T-cell (primary cell): Measurements from ENCODE around the gene KSR2. TPM values are rescaled to one million over a fixed set of nuclear protein-coding genes. Genes with fewer than 3 reads are reported as not detected.

Experiments used
- ATAC-seq, 4 experiments: fragments of 200-7000 bp in 3 of 4; fragments of 150-1000 bp in 1 of 4; cut with Tn5 transposase; replicated peaks in 1 of 4; 1 replicate in 3 of 4; 2 replicates in 1 of 4; pipeline ENCODE4 v1.10.0; 2021; ENCODE audit warnings: moderate library complexity in 3 of 4, mild to moderate bottlenecking in 2 of 4, moderate number of reproducible peaks in 1 of 4
- CTCF ChIA-PET, 2 donors: fragments of 300-600 bp; sonication (Branson Sonifier 250); formaldehyde crosslinking; loops; one replicate each; lab custom pipeline; 2022; ENCODE audit warnings: antibody characterized with exemption in 2 of 2; lab: Charles Lee
- POLR2A ChIA-PET, 2 donors: fragments of 300-600 bp; sonication (Branson Sonifier 250); formaldehyde crosslinking; loops; one replicate each; lab custom pipeline; 2022; ENCODE audit warnings: antibody characterized with exemption in 2 of 2; lab: Charles Lee
- DNase-seq, 35 experiments: peaks; one replicate each; pipeline versions ENCODE4 v3.0.0 to v3.0.0-alpha.2; 2013 to 2023
- H3K27ac ChIP-seq: one replicate; pipeline ENCODE4 v1.5.1; 2013; ENCODE audit warnings: low read length
- H3K27me3 ChIP-seq, 2 experiments: replicated peaks in 1 of 2; 1 replicate in 1 of 2; 2 replicates in 1 of 2; pipeline versions ENCODE4 v1.6.1 to v1.7.0; 2013; ENCODE audit warnings: low read length in 1 of 2, mixed read lengths in 1 of 2; ENCODE audit not compliant: control insufficient read depth in 2 of 2, insufficient read depth in 2 of 2; ENCODE audit errors: extremely low read depth in 1 of 2
- H3K36me3 ChIP-seq, 2 donors: 1 replicate in 1 of 2; 2 replicates in 1 of 2; pipeline versions ENCODE4 v1.6.1 to v1.7.0; 2013; ENCODE audit warnings: low read length in 1 of 2; ENCODE audit not compliant: control insufficient read depth in 2 of 2, insufficient read depth in 1 of 2; ENCODE audit errors: extremely low read depth in 1 of 2
- H3K4me1 ChIP-seq, 2 experiments: 1 replicate in 1 of 2; 2 replicates in 1 of 2; pipeline versions ENCODE4 v1.6.1 to v1.7.0; 2013; ENCODE audit warnings: low read length in 2 of 2, mixed read lengths in 1 of 2; ENCODE audit not compliant: insufficient read depth in 2 of 2, control insufficient read depth in 1 of 2; ENCODE audit errors: extremely low read depth in 1 of 2
- H3K4me3 ChIP-seq, 2 donors: 1 replicate in 1 of 2; 2 replicates in 1 of 2; pipeline versions ENCODE4 v1.5.1 to v1.7.0; 2013; ENCODE audit warnings: mild to moderate bottlenecking in 2 of 2, low read length in 1 of 2, moderate library complexity in 1 of 2; ENCODE audit not compliant: control insufficient read depth in 1 of 2; ENCODE audit errors: extremely low read depth in 1 of 2
- H3K9me3 ChIP-seq: 2 replicates; pipeline ENCODE4 v1.7.0; 2013
- H3K27ac Mint-ChIP-seq, 2 donors: one replicate each; pipeline ENCODE4 v1.8.0; 2020 to 2021; ENCODE audit warnings: mild to moderate bottlenecking in 2 of 2, mixed read lengths in 2 of 2
- H3K27me3 Mint-ChIP-seq, 2 donors: one replicate each; pipeline ENCODE4 v1.8.0; 2021 to 2022; ENCODE audit warnings: mixed read lengths in 2 of 2
- H3K36me3 Mint-ChIP-seq: one replicate; pipeline ENCODE4 v1.8.0; 2021; ENCODE audit warnings: mixed read lengths
- H3K4me1 Mint-ChIP-seq, 3 donors: one replicate each; pipeline ENCODE4 v1.8.0; 2020 to 2022; ENCODE audit warnings: mixed read lengths in 3 of 3, mild to moderate bottlenecking in 1 of 3
- H3K4me3 Mint-ChIP-seq, 3 donors: one replicate each; pipeline ENCODE4 v1.8.0; 2020 to 2022; ENCODE audit warnings: mild to moderate bottlenecking in 3 of 3, mixed read lengths in 3 of 3, moderate library complexity in 3 of 3
- H3K9me3 Mint-ChIP-seq, 3 donors: one replicate each; pipeline ENCODE4 v1.8.0; 2020 to 2022; ENCODE audit warnings: mixed read lengths in 3 of 3
- WGBS: methylation state at CpG from one replicate; pipeline ENCODE4 v1.1.5; 2013; ENCODE audit warnings: missing lambda C conversion rate; ENCODE audit not compliant: insufficient coverage; 5-methylcytosine and 5-hydroxymethylcytosine counted together
- total RNA-seq, 35 experiments: library from RNA in 6 of 35; stranded (reverse) in 6 of 35; fragments of 120-200 nt in 1 of 35; gene quantifications; one replicate each; pipeline versions ENCODE4 v1.2.1 to v1.2.4 and lab custom pipeline; 2013 to 2026

The KSR2 gene
- total RNA-seq, 5 donors from 2014 or later (not counting 1 experiment from before 2014, with no cell fraction given), result 0.03 to 0.10 (median 0.06) TPM

DNA sequence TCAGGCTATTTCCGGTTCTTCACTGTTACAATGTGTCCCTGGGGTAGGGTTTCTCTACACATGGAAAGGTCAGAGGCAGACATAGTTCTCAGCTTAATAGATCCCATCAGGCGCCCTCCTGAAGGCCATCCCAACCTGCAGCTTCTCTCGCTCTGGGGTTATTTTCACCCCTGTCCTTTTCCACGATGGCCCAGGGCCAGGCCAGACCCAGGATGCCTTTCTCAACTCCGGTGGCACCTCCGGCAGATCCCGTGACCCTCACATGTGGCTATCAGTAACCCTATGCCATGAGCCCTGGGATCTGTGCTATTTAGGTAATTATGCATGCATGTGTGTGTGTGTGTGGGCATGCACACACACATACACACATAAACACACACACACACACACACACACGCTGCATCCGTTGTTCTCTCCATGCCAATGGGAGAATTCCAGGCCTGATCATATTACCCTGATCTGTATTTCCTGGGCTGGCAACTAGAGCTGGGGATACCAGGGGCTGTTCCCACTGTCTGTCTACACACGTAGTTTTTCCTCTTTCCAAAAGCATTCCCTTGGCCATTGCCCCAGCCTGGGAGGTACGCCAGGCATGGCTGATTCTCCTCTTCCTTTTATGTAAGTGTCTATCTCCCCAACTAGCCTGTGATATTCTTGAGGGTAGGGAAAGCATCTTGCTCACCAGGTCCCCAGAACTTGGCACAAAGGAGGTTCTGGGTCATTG, 556.2 kb downstream of the KSR2 start:
- CTCF ChIA-PET, result no interaction called here
- Histone ChIP-seq H3K4me3 (no peak overlapping the region), H3K4me1 (no peaks in the 10 kb centered on the region), H3K27me3 (peaks cover 0 to 4% of the 10 kb centered on the region in 2 experiments), H3K9me3 (no peaks in the 10 kb centered on the region), H3K36me3 (no peaks in the 10 kb centered on the region), H3K27ac (no peak overlapping the region)
- DNase-seq (no peak), ATAC-seq (no peak)
- peaks cover 4 to 7% of the 10 kb centered on the region in 2 donors for H3K27me3 Mint-ChIP-seq
- H3K27ac Mint-ChIP-seq, result no peak overlapping the region
- POLR2A ChIA-PET, result no interaction called here
- no peaks in the 10 kb centered on the region for H3K4me1 Mint-ChIP-seq
- H3K36me3 Mint-ChIP-seq, result no peaks in the 10 kb centered on the region
- H3K9me3 Mint-ChIP-seq, result peaks cover 0 to 12% (median 0%) of the 10 kb centered on the region in 3 donors
- H3K4me3 Mint-ChIP-seq, result no peak overlapping the region
- WGBS, result 87% methylated on average over 7 of the region's 11 CpGs

GRCh38 chr12:117409286-117409685, 559.5 kb downstream of the KSR2 start:
- peaks cover 0 to 14% (median 2%) of the 10 kb centered on the region in 3 donors for H3K9me3 Mint-ChIP-seq
- peaks cover 5 to 11% of the 10 kb centered on the region in 2 donors for H3K27me3 Mint-ChIP-seq
- Histone ChIP-seq H3K4me3 (no peak overlapping the region), H3K27ac (no peak overlapping the region), H3K9me3 (no peaks in the 10 kb centered on the region), H3K36me3 (no peaks in the 10 kb centered on the region), H3K27me3 (no peaks in the 10 kb centered on the region), H3K4me1 (no peaks in the 10 kb centered on the region)
- ChIA-PET POLR2A (no interaction called here), CTCF (no interaction called here)
- DNase-seq (no peak), ATAC-seq (no peak)
- no peaks in the 10 kb centered on the region for H3K36me3 Mint-ChIP-seq
- no peaks in the 10 kb centered on the region for H3K4me1 Mint-ChIP-seq
- no peak overlapping the region for H3K27ac Mint-ChIP-seq
- no peak overlapping the region for H3K4me3 Mint-ChIP-seq

DNA sequence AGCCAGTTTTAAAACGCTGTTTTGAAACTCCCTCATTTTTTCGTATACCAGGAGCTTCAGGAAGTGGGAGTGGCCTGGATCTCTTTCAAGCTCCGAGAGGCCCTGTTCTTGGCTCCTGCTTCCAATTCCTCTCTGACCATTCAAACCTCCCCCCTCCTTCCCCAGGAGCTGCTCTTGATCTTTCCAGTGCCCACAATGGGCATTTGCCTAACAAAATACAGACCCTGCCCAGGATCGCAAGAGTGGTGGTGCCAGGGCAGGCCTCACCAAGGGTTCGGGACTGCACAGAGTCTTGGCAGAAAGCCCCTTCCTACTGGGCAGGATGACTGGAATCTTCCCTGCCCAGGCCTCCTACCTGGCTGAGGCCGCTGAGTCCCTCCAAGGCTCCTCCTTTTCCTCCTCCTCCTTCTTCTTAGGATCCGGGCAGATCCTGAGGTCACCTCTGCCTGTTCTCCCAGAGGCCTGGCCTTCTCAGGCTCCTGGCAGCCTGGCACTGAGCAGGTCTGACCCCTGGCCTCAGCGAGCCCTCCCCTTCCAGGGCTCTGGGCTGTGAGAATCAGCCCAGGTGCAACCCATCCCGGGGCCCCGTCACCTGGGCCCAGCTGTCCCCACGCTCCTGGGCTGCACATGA, 560.5 kb downstream of the KSR2 start:
- DNase-seq, result no peak
- WGBS, result 57% methylated on average over 7 of the region's 11 CpGs

GRCh38 chr12:117404940-117405339, 563.9 kb downstream of the KSR2 start:
- WGBS, result no CpG with 5 or more reads among the region's 7 CpGs
- H3K4me1 Mint-ChIP-seq, result no peaks in the 10 kb centered on the region
- no peaks in the 10 kb centered on the region for H3K36me3 Mint-ChIP-seq
- Histone ChIP-seq H3K27ac (no peak overlapping the region), H3K4me1 (no peaks in the 10 kb centered on the region), H3K27me3 (no peaks in the 10 kb centered on the region), H3K9me3 (no peaks in the 10 kb centered on the region), H3K4me3 (no peak overlapping the region), H3K36me3 (no peaks in the 10 kb centered on the region)
- POLR2A ChIA-PET, result no interaction called here
- no peak overlapping the region for H3K27ac Mint-ChIP-seq
- ATAC-seq, result no peak
- DNase-seq, result no peak
- H3K27me3 Mint-ChIP-seq, result peaks cover 3 to 8% of the 10 kb centered on the region in 2 donors
- no peak overlapping the region for H3K4me3 Mint-ChIP-seq
- H3K9me3 Mint-ChIP-seq, result peaks cover 2 to 13% (median 11%) of the 10 kb centered on the region in 3 donors
- CTCF ChIA-PET, result no interaction called here

More for the DNA sequence above, 560.5 kb downstream of the KSR2 start:
- H3K27ac Mint-ChIP-seq, result no peak overlapping the region
- no peaks in the 10 kb centered on the region for H3K4me1 ChIP-seq
- H3K4me1 Mint-ChIP-seq, result no peaks in the 10 kb centered on the region
- H3K4me3 ChIP-seq, result no peak overlapping the region
- no peak overlapping the region for H3K27ac ChIP-seq
- no peak overlapping the region for H3K4me3 Mint-ChIP-seq
- ChIA-PET CTCF (no interaction called here), POLR2A (no interaction called here)
- H3K9me3 Mint-ChIP-seq, result peaks cover 0 to 7% (median 2%) of the 10 kb centered on the region in 3 donors
- no peak for ATAC-seq
- no peaks in the 10 kb centered on the region for H3K36me3 ChIP-seq
- H3K36me3 Mint-ChIP-seq, result no peaks in the 10 kb centered on the region
- H3K9me3 ChIP-seq, result no peaks in the 10 kb centered on the region
- no peaks in the 10 kb centered on the region for H3K27me3 ChIP-seq
- H3K27me3 Mint-ChIP-seq, result peaks cover 3 to 7% of the 10 kb centered on the region in 2 donors

DNA sequence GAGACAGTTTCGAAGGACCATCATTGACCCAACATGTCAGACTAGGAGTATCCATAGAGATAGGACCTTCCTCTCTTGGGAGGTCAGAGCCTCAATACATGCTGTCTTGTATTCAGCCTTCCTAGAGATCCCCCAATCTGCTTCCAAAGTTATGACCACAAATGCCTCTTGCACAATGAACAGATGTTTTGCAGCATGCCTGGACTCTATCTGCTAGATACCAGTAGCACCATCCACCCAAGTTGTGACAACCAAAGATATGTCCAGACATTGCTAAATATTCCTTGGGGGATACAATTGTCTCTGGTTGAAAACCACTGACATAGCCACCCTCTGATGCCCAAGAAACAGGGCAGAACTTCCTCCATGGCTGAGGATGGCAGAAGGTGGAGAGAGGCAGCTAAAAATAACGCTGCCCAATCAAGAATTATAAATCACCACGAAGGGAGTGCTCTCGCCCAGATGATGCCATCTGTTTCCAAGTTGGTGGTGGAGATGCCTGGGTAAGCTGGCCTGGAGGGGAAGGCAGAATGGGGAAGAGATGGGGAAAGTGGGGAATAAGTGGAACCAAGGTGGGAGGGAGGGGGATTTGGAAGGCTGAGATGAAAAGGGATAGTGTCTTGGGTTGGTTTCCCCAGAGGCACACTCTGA, 564.5 kb downstream of the KSR2 start:
- ChIA-PET CTCF (no interaction called here), POLR2A (no interaction called here)
- ATAC-seq (no peak), DNase-seq (no peak)
- Histone ChIP-seq H3K9me3 (no peaks in the 10 kb centered on the region), H3K4me1 (no peaks in the 10 kb centered on the region), H3K27ac (no peak overlapping the region), H3K4me3 (no peak overlapping the region), H3K27me3 (no peaks in the 10 kb centered on the region), H3K36me3 (no peaks in the 10 kb centered on the region)
- Mint-ChIP-seq H3K27ac (no peak overlapping the region), H3K9me3 (peaks cover 2 to 17% (median 16%) of the 10 kb centered on the region in 3 donors), H3K27me3 (peaks cover 3 to 8% of the 10 kb centered on the region in 2 donors), H3K4me3 (no peak overlapping the region), H3K4me1 (no peaks in the 10 kb centered on the region), H3K36me3 (no peaks in the 10 kb centered on the region)
- 48% methylated on average over 4 of the region's 4 CpGs for WGBS

DNA sequence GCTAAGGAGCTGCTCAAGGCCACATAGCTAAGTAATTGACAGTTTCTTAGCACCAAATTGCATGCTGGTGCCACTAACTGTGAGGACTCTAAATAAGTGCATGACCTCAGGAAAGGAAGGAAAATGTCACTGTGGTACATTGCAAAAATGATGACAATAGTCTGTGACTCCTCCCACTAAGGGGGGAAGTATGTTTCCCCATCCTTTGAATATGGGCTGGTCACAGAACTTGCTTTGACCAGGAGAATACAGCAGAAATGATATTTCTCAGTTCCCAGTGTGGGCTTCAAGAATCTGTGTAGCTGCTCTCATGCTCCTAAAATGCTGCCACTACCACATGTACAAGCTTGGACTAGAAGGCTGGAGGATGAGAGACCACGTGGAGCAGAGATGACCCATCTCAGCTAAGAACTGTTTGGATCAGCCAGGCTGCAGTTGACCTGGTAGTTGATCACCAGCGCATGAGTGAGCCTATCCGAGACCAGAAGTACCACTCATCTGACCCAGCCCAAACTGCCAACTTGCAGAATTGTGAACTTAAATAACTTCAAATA, 565.1 kb downstream of the KSR2 start:
- CTCF ChIA-PET, result no interaction called here
- POLR2A ChIA-PET, result no interaction called here
- H3K27ac ChIP-seq, result no peak overlapping the region
- no peaks in the 10 kb centered on the region for H3K4me1 Mint-ChIP-seq
- H3K4me3 Mint-ChIP-seq, result no peak overlapping the region
- no peaks in the 10 kb centered on the region for H3K9me3 ChIP-seq
- peaks cover 2 to 21% (median 21%) of the 10 kb centered on the region in 3 donors for H3K9me3 Mint-ChIP-seq
- no peak overlapping the region for H3K27ac Mint-ChIP-seq
- ATAC-seq (no peak), DNase-seq (no peak)
- H3K27me3 Mint-ChIP-seq, result peaks cover 3 to 8% of the 10 kb centered on the region in 2 donors
- 0% methylated on average over 1 of the region's 3 CpGs for WGBS
- H3K4me3 ChIP-seq, result no peak overlapping the region
- H3K27me3 ChIP-seq, result no peaks in the 10 kb centered on the region
- H3K4me1 ChIP-seq, result no peaks in the 10 kb centered on the region
- H3K36me3 ChIP-seq, result no peaks in the 10 kb centered on the region
- H3K36me3 Mint-ChIP-seq, result no peaks in the 10 kb centered on the region
